NCI-H146 treated with DMSO at 0.1 percent for 48 hours (cell line): Measurements from ENCODE around the gene PET117.
"Not testable (repeated sequence)": the region's sequence is repeated elsewhere in the genome, so short reads cannot be mapped to it uniquely, and the experiment has no call there.

Source experiments
- DNase-seq: peaks from one replicate; lab custom pipeline; 2025; ENCODE audit not compliant: unreplicated experiment; lab: John Stamatoyannopoulos, UW

The PET117 gene

DNA sequence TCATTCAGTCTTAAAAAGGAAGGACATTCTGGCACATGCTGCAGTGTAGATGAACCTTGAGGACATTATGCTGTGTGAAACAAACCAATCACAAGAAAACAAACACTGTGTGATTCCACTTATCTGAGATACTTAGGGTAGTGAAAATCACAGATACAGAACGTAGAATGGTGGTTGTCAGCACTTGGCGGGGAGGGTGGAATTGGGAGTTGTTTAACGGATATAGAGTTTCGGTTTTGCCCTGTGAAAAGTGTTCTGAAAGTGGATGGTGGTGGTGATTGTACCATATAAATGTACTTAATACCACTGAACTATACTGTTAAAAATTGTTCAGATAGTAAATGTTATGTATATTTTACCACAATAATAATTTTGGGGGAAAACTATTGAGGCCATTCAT lies 18.4 kb downstream of the PET117 start:
- DNase-seq, result no peak

DNA sequence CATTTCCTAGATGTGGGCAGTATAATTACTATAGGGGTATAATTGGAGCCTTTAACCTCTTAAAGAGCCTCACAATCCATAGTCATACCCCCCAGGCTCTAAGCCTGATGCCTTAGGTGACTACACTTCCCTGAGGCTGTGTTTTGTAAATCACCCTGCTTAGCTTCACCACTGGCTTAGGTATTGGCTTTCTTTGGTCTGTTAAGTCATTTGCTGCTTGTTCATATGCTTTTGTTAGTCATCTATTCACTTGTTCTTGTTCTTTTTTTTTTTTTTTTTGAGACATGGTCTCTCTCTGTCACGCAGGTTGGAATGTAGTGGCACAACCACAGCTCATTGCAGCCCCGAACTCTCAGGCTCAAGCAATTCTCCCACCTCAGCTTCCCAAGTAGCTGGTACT lies 26.7 kb downstream of the PET117 start:
- no peak for DNase-seq

DNA sequence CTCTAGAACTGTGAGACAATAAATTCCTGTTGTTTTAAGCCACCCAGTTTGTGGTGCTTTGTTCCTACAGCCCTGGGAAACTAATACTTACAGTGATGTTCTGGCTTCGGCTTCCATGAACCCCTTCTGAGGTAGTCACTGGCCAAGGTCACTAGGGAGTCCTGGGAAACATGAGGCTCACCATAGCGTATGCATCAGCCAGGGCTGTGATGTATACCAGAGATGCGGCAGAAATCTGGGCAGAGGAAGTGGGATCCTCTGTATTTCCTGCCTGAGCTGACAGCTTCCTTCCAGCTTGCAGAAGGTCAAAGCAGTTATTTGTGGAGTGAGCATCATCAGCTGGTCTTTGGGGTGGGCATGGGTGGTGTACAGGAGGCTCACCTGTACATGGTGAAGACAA lies 27.9 kb downstream of the PET117 start:
- no peak for DNase-seq

DNA sequence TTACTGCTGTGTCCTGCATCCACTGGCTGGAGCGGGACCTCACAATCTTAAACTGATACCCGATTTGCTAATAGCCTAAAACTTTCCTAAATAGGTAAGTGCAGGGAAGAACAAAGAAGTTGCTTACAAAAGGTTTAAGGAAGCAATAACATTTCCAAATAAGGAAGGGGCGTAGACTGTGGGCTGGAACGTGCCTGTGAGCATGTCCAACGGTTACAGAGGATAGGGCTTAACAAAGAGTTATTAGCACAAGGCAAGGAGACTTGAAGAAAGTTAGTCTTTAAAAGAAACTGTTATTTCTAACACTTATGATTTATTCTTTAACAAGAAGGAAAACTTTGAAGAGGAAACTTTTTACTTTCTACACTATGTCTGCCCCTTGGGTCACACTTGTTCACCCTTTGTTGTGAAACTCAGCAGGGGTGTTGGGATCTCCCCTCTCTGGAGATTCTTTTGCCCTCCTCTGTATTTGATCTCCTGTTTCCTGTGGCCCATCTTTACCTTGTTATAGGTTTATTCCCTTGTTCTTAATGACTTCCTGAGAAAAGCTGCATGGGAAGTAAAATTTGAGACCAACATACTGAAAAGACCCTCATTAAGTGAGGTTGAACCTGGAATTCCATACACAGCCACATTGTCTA lies 28.7 kb downstream of the PET117 start:
- no peak for DNase-seq

DNA sequence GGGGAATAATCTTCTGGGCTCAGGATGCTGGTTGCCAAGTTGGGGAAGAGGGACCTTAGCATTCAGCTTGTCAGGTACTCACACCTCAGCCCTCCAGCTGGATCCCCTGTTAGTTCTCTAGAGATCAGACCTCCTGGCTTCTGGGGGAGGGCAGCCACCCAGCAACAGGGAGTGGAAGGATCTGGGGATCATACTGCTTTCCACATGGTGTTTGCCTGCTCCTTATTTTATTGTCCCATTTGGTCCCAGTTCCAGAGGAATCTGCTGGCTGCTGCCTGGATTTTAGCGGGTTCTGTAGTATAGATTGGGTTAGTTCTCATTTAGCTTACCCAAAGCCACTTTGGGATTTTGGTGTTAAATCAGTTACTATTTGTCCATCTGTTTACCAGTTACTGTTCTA lies 29.3 kb downstream of the PET117 start:
- DNase-seq, result no peak

DNA sequence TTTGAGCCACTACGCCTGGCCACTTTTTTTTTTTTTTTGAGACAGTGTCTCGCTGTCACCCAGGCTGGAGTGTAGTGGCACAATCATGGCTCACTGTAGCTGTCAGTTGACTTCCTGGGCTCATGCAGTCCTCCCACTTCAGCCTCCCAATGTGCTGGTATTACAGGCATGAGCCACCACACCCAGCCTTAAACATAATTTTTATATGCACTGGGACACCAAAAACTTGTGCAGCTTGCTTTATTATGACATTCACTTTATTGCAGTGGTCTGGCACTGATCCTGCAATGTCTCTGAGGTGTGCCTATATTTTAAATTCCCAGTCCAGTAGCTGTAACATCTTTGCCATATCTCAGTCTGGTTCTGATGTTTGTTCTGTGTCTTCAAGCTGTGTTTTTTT lies 34.7 kb downstream of the PET117 start:
- no peak for DNase-seq

DNA sequence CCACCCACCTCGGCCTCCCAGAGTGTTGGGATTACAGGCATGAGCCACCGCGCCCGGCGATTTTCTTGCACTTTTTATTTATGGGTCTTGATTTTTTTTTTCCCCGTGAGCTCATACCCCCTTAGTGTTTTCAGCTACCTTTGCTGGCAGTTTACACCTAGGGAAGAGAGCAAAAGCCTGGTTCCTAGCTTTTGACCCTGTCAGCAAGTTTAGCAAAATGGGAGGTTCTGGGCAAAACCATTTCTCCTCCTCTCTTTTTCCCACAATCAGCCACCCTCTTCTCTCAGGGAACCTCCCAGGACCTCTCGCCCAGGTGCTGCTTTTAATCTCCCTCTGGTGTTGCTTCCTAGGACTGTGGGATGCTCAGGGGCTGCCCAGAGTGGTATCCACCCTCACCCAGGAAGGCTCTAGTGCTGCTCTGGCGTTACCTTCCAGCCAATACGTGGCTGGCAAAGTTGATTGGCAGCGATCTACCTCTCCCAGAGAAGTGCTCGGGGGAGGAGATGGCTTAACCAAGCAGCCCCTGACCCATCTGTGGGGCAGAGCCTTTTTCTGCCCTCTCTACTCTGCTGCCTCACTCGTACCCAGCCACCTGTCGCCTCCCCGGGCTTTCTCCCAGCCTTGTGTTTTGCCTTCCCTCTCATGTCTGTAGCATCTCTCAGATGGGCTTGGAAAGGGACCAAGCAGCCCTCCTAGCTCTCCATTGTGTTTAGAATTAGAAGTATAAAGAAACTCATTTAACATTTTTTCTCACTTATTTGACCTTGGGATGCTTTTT lies 37.4 kb downstream of the PET117 start:
- DNase-seq, result no peak

DNA sequence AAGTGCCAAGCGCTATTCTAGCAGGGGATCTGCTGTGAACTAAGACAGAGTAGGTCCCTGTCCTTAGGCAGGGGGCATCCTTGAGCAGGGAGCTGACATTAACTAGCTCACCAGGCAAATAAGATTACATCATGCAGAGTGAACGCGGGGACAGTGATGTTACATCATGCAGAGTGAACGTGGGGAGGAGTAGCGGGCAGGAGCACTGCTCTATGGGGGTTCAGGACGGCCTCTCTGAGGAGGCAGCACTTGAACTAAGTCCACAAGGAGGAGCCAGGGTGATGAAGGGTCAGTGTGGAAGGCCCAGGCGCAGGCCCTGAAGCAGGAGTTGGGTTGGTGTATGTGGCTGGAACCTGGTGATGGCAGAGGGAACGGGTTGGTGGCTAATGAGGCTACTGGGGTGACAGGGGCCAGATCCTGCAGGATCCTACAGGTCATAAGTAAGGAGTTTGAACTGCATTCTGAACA lies 38.7 kb downstream of the PET117 start:
- DNase-seq, result no peak

DNA sequence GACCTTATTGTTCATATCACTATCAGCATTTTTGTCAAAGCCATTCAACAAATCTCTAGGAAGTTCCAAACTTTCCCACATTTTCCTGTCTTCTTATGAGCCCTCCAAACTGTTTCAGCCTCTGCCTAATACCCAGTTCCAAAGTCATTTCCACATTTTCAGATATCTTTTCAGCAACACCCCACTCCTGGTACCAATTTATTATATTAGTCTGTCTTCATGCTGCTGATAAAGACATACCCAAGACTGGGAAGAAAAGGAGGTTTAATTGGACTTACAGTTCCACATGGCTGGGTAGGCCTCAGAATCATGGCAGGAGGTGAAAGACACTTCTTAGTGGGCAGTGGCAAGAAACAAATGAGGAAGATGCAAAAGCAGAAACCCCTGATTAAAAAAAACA lies 42.7 kb downstream of the PET117 start:
- DNase-seq, result not testable (repeated sequence)

DNA sequence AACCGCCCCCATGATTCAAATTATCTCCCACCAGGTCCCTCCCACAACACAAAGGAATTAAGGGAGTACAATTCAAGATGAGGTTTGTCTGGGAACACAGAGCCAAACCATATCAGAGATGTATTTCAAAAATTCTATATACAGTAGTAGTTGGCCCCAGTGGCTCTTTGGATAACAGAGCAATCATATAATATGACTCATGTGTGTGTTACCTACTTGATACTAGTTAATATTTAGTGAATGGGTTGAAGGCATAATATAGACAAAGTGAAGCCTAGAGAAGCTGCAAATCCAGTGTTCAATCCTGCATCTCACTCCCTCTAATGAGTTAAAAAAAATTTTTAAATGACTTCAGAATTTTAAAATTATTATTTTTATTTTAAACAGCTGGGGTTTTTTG lies 43.2 kb downstream of the PET117 start:
- DNase-seq, result no peak

DNA sequence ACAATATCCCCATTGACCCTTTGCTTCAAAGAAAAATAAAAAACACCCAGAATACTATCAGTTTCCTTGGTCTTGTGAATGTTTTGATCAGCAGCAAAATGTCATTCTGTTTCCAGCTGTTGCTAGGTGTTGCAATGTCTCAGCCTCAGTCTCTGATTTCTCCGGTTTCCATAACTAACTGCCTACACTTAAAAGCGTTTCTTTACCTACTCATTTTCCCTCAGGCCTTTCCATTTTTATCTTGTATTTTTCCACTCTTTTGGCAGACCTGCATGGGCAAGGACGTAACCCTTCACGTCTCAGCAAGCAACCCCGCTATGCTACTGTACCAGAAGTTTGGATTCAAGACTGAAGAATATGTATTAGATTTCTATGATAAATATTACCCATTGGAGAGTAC lies 49.4 kb downstream of the PET117 start:
- no peak for DNase-seq

DNA sequence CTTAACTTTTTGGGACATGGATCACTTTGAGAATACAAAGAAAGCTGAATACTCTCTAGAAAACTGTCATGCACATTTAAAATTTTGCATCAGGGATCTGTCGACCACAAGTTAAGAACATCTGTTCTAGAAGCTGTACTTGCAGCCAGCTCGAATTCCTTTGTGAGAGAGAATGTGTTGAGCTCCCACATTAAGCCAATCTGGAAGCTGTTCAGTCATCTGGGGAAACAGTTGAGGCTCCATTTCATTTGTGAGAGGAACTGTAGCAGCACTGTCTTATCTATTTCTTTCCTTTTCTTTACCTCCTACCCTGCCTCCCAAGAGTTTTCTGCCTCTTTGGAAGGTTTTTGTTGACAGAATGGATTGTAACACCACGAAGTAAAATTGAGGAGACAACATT lies 50.8 kb downstream of the PET117 start:
- DNase-seq, result no peak

DNA sequence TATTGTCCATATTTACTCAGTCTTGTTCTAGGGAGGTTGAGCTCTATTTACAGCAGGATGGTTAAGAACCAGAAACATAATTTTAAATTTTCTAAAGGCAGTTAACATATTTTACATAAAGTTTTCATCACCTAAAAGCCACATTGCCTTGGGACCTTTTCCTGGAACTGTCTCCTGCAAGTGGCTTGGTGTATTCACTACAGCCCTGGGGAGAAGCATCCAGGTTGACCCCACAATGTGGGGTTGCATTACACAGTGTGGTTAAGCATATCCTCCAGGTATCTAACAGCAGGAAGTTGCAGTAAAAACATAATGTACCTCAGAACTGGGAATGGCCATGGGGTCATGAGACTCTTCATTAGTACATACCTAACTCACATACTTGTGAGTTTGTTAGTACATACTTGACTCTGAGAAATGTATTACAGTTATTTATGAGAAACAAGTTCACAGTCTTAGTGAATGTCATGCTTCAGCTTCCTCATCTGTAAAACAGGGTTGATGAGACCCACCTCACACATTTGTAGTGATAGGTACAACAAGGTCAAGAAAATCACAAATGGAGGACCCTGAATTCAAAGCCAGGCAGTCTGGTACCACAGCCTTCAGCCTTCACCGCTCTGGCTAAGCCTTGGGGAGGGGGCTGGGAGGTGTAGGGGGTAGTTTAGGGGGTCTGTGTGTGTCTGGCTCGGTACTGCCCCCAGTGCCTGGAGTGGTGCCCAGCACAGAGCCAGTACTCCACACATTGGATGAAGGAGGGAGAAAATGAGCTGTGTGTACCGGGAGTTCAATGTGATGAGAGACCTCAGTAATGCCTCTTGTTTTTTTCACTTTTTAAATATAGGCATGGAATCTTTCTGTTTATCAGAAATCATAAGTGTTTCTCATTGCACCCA lies 52.9 kb downstream of the PET117 start:
- DNase-seq, result no peak

DNA sequence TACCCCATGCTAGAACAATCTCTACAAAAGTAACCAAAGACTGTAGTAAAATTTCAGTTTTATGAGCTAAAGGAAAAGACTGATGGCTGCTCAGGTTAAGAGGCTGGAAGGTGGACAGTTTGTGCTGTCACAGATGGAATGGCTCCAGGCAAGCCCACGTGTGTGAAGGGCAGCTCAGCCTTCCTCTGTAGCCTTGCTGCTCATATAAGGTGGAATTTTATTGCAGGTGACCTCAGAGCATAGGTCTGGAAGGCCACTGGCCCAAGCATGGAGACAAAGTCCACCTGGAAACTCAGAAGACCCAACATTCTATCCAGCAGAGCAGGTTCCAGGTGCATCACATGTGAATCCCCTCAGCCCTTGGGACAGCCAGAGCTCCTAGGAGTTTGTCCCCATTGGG lies 53.6 kb downstream of the PET117 start:
- no peak for DNase-seq
